ENCODE results near the gene PRDX3. TPM values are rescaled to one million over a fixed set of nuclear protein-coding genes. Genes with fewer than 3 reads are reported as not detected.
A peak's percentile ranks its signal among the peaks of the same experiment; 100 is the strongest.

PRDX3 gene
- 100 to 1,000 TPM; 123 to 167 TPM for total RNA-seq

DNA sequence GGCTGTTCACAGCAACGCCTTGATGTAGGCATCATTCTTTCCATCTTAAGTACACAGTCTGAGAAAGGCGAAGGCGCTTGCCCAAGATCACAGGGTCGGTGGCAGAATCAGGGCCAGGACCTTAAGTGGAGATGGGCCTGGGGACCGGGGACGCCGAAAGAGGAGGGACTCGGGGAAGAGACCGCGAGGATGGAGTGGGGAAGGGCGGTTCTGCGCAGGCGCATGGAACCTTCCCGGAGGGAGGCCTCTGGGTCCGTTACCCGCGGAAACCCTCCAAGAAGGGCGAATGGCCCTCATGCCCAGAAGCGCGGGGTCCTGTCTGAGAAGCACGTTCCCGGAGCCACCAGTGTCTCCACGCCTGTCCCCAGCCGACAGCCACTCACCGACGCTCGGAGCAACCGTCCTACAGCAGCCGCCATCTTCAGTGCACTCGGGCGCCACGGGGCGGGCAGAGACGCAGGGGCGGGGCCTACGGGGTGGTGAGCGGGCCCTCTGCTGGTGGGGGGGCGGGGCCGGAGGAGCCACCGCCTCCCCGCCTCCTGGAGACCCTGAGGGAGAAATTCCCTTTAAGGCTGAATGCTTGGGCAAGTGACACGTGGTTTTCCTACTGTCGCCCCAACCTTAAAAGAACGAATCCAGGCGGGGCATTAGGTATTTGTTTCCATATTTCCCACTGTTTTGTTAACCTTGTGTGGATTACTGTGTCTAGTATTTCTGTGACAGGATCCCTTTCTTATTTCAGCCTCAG, at the start of gene PRDX3:
Gene PRDX3, minus strand, starts transcription at position 441 of the 748 bp plus-strand sequence. Its CDS starts 22 bp downstream, at position 419.
- peak; percentile 90 for DNase-seq (ENCODE audit: low spot score)
- peak within 1 kb of the TSS; percentile 88 to 93 for H3K27ac ChIP-seq
- no peaks in the 10 kb centered on the region for H3K36me3 ChIP-seq
- H3K4me1 ChIP-seq (replicated peaks): no peaks in the 10 kb centered on the region
- peak within 1 kb of the TSS; percentile 64 to 68 for H3K4me3 ChIP-seq
- H3K27me3 ChIP-seq (replicated peaks; ENCODE audit: insufficient read depth): no peaks in the 10 kb centered on the region
- intact Hi-C loops (cut with DNase I): no loop called here
- TF ChIP-seq POLR2AphosphoS5 (IDR thresholded peaks at IDR 0.05) (peak; percentile 64), POLR2A (IDR thresholded peaks at IDR 0.05) (peak; percentile 58)
- TF ChIP-seq, protein P1, sequence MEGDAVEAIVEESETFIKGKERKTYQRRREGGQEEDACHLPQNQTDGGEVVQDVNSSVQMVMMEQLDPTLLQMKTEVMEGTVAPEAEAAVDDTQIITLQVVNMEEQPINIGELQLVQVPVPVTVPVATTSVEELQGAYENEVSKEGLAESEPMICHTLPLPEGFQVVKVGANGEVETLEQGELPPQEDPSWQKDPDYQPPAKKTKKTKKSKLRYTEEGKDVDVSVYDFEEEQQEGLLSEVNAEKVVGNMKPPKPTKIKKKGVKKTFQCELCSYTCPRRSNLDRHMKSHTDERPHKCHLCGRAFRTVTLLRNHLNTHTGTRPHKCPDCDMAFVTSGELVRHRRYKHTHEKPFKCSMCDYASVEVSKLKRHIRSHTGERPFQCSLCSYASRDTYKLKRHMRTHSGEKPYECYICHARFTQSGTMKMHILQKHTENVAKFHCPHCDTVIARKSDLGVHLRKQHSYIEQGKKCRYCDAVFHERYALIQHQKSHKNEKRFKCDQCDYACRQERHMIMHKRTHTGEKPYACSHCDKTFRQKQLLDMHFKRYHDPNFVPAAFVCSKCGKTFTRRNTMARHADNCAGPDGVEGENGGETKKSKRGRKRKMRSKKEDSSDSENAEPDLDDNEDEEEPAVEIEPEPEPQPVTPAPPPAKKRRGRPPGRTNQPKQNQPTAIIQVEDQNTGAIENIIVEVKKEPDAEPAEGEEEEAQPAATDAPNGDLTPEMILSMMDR (IDR thresholded peaks at IDR 0.05): peak; percentile 24 to 55 (median 34)
- no peaks in the 10 kb centered on the region for H3K9me3 ChIP-seq
- WGBS: 0% methylated on average over 44 of the region's 45 CpGs

- no peak for TF ChIP-seq POLR2A (IDR thresholded peaks at IDR 0.05)
- no peak for TF ChIP-seq POLR2AphosphoS5 (IDR thresholded peaks at IDR 0.05)
- TF ChIP-seq, protein P1 (IDR thresholded peaks at IDR 0.05): no peak
- Histone ChIP-seq H3K27me3 (replicated peaks; ENCODE audit: insufficient read depth) (no peaks in the 10 kb centered on the region), H3K36me3 (no peaks in the 10 kb centered on the region), H3K4me1 (replicated peaks) (no peaks in the 10 kb centered on the region), H3K9me3 (no peaks in the 10 kb centered on the region), H3K4me3 (no peak overlapping the region), H3K27ac (no peak overlapping the region)
- WGBS: 88% methylated on average over 6 of the region's 6 CpGs
- no peak for DNase-seq (ENCODE audit: low spot score)
- intact Hi-C loops (cut with DNase I): no loop called here
Observed at GRCh38 chr10:119227825-119228224, 49.2 kb upstream of the PRDX3 start.

DNA sequence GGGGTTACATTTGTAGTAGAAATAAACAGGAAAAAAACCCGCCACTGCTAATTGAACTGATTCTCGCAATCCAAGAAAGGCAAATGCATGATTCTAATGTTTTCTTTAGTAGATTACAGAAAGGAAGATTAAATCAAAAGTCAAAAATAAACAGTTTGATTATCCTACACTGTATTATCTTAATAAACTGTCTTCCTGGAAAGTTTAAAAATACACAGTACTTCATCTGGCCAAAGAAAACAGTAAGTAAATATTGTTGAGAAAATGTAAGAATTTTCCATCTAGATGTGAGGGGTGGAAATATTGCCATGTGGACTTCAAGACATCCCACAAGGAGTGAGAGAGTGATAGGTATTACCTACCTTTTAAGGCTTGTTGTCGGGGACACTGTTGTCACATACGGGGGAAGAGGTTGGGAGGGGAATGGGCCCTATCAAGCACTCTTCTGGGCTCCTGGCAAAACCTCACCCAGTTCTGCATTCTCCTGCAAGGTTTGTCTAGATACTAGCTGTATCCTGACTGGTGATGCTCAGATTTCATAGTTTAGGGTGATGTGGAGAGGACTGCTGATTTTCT, 46.6 kb upstream of the PRDX3 start:
- H3K9me3 ChIP-seq: no peaks in the 10 kb centered on the region
- no peak overlapping the region for H3K4me3 ChIP-seq
- H3K27me3 ChIP-seq (replicated peaks; ENCODE audit: insufficient read depth): no peaks in the 10 kb centered on the region
- H3K36me3 ChIP-seq: no peaks in the 10 kb centered on the region
- no peaks in the 10 kb centered on the region for H3K4me1 ChIP-seq (replicated peaks)
- TF ChIP-seq POLR2AphosphoS5 (IDR thresholded peaks at IDR 0.05) (no peak), POLR2A (IDR thresholded peaks at IDR 0.05) (no peak)
- TF ChIP-seq, protein P1 (IDR thresholded peaks at IDR 0.05): no peak
- H3K27ac ChIP-seq: no peak overlapping the region
- no peak for DNase-seq (ENCODE audit: low spot score)
- WGBS: 71% methylated on average over 4 of the region's 4 CpGs
- intact Hi-C loops (cut with DNase I): no loop called here

DNA sequence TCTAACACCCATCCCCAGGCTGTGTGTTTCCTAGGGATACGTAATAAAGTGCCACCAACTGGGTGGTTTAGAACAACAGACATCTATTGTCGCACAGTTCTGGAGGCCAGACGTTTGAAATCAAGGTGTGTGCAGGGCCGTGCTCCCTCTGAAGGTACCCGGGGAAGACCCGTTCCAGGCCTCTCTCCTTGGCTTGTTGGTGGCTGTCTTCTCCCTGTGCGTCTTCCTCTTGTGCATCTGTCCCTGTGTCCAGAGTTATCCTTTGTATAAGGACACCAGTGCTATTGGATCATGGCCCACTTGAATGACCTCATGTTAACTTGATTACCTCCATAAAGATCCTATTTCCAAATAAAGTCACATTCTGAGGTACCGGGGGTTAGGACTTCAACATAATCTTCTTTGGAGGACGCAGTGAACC, 44.4 kb upstream of the PRDX3 start:
- H3K4me1 ChIP-seq (replicated peaks): no peaks in the 10 kb centered on the region
- WGBS: 71% methylated on average over 9 of the region's 9 CpGs

More for the DNA sequence above, 44.4 kb upstream of the PRDX3 start:
- no peak for DNase-seq (ENCODE audit: low spot score)
- no peak overlapping the region for H3K4me3 ChIP-seq
- intact Hi-C loops (cut with DNase I): no loop called here
- TF ChIP-seq, protein P1 (IDR thresholded peaks at IDR 0.05): no peak
- TF ChIP-seq POLR2AphosphoS5 (IDR thresholded peaks at IDR 0.05) (no peak), POLR2A (IDR thresholded peaks at IDR 0.05) (no peak)
- peak overlapping the region; percentile 51 to 55 for H3K27ac ChIP-seq
- H3K36me3 ChIP-seq: no peaks in the 10 kb centered on the region
- H3K9me3 ChIP-seq: no peaks in the 10 kb centered on the region
- no peaks in the 10 kb centered on the region for H3K27me3 ChIP-seq (replicated peaks; ENCODE audit: insufficient read depth)
